ENCODE measurements around the gene CHD6.

- TF ChIP-seq CTCF (IDR thresholded peaks at IDR 0.05) = no peak
- TF ChIP-seq POLR2A (IDR thresholded peaks at IDR 0.05) = no peak
Observed at GRCh38 chr20:41427833-41428232, 190.3 kb downstream of the CHD6 start.

Measured in adrenal gland (tissue), 5 donors.